NCI-H524 treated with DMSO at 0.1 percent for 48 hours (cell line): ENCODE results near the gene PDE6C.

Experiments
- DNase-seq: peaks from one replicate; lab custom pipeline; 2025; lab: John Stamatoyannopoulos, UW

PDE6C gene

DNA sequence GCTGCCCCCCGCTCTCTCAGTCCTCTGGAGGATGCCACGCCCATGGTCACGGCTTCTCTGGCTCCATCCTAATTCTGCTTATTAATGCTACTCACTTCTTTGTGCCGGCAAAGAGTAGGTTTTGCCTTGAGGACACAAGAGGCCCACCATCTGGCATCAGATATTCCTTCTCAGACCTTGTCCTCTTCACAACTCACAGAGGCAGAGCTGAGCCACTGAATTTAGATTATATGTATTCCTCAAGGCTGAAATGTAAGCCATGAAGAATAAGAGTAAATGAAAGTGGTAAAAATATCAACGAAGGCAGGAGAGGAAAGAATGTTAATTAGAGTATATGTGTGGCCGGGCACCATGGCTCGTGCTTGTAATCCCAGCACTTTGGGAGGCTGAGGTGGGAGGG lies 17.8 kb upstream of the PDE6C start:
- DNase-seq = no peak

GRCh38 chr10:93595378-93596161 lies 16.8 kb upstream of the PDE6C start:
- DNase-seq = no peak

GRCh38 chr10:93596539-93596938 lies 15.8 kb upstream of the PDE6C start:
- no peak for DNase-seq

DNA sequence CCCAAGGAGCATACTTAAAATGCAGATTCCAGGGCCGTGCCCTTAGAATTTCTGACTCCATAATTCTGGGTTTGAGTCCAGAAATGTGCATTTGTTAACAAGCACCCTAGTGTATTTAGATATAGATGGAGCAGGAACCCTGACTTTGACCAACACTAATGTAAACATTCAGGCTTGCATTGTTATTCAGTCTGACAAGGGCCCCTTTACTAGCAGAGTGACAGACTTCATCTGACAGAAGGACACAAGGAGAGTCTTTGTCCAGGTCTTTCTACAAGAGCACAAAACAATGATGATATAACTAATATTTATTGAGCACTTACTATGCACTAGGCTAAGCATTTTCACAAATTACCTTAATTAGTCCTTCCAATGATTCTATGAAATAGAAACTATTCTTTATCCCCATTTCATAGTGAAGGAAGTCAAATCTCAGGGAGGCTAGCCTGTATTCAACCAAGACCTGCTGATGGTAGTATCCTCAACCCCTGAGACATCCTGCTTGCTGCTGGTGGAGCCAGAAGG lies 15.2 kb upstream of the PDE6C start:
- no peak for DNase-seq

GRCh38 chr10:93598157-93598556 lies 14.2 kb upstream of the PDE6C start:
- no peak for DNase-seq

DNA sequence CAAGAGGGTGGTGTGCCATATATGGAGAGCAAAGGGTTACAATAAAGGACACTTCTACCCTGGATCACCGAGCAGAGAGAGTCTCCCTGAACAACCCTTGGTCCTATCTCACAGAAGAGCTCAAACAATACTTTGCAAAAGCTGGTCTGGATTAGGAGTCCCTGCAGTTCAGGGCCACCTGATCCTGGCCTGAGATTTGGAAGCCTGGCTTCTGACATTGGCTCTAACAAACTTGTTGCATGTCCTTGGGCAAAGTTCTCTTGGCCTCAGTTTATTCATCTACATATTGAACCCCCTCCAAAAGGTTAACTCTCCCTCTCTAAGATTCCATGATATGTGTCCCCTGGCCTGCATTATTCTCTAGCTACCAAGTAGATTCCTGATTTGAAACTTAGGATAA lies 13.0 kb upstream of the PDE6C start:
- DNase-seq = no peak

- DNase-seq = no peak
Observed at GRCh38 chr10:93599778-93600177, 12.6 kb upstream of the PDE6C start.

DNA sequence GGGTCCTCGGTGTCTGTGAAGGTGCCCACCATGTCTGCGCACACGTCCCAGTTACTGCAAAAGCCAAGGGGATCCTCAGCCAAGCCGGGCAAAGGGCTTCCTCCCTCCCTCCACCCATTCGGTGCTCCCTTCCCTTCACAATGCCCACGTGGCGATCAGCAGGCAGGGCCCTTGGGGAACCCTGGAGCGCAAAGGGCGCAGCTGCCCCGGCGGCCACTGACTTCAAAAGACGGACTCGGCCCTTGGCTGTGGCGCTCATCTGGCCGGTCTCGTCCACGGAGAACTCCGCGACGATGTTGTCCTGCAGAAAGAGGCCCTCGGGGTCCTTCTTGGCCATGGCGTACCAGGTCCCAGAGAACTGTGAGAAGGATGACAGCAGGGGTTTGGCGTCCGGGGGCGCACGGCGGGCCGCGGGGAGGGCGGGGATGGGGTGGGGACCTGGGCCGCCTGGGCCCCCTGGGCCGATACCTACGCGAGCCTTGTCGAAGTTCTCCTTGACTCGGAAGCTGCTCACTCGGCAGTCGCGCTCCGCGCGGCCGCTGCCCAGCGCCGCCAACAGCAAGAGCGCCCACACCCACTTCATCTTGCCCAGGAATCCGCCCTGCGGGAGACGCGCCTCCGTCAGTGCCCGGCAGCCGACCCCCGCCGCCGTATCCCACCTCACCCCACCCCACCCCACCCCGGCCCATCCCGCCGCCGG lies 11.7 kb upstream of the PDE6C start:
- no peak for DNase-seq

DNA sequence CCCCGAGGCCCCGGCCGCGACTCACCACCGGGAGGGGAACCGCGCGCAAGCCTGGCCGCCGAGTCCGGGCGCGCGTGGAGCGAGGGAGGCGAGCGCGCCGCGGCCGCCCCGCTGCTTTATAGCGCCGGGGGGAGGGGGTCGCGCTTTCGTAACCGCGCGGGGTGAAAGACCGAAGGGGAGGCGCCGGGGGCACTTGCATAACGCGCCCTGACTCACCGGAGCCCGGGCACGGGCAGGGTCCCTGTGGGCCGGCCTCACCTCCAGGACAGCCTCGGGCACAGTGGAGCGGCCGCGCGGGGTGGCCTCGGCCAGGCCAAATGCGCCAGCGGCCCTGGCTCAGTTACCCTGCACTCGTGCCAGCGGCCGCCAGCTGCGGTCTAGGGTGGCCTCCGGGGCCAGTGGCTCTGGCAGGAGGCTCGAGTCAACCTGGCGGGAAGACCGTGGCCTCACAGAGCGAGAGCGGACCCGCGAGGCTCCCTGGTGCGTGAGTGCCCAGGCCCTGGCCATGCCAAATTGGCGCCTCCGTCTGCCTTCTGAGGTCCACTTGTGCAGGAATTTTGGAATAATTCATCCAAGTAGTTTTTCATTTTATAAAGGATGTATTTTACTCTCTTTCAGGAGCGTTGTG lies 11.1 kb upstream of the PDE6C start, which contains the start of gene RBP4:
Gene RBP4 (minus strand): TSS at position 90 of the 628 bp plus-strand sequence. CDS start 207 bp downstream, outside the sequence.
- DNase-seq = no peak

DNA sequence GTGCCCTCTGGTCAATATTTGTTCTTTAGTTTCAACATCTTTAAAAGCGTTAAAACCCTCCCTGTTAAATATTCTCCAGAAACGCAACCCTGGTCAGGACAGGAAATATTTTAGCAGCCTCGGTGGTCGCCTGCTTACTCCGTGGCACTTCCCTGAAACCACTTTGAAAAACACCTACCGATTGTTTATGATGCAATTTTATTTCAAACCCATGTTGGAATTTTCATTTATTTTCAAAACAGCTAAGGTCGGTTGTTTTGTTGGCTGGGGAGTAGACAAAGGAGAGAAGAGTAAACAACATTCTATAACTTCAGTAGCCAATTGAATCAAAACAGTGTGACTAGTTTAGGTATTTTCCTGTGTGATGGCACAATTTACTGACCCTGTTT lies 10.6 kb upstream of the PDE6C start:
- DNase-seq = no peak

DNA sequence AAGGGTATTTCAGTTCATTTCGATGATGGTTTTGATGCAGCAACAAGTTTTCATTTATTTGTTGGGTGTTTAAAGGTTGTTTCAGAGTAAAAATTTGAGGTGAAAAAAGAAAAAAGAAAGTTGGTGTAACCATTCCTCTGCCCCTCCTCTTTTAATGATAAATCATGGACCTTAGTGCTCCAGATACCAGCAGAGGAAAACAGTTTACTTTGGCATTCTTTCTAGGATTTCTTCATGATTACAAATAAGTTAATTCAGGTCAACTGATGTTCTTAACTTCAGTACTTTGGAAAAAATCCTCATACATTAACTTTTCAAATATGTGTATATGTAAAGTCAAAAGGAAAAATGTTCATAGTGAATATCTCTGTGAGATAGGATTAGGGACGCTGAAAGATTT lies 9.3 kb upstream of the PDE6C start:
- DNase-seq = no peak

- DNase-seq = no peak
Observed at GRCh38 chr10:93604146-93604545, 8.2 kb upstream of the PDE6C start.

DNA sequence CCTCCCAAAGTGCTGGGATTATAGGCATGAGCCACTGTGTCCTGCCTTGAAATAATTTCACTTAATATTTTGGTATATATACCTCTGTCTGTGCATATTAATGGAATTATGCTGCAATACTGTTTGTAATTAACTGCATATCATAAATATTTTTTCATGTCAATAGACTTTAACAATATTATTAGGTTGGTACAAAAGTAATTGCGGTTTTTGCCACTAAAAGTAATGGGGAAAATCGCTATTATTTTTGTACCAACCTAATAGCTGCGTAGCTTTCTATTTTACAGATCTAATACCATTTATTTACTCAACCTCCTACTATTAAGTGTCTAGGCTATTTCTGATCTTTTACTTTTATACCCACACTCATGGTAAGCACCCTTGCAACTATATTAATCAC lies 3.9 kb upstream of the PDE6C start:
- DNase-seq = no peak

GRCh38 chr10:93613126-93613525 lies 789 bp downstream of the PDE6C start:
- no peak for DNase-seq

- DNase-seq = no peak
Observed at GRCh38 chr10:93614101-93614825, 1.9 kb downstream of the PDE6C start.

GRCh38 chr10:93615576-93616235 lies 3.4 kb downstream of the PDE6C start:
- no peak for DNase-seq

- no peak for DNase-seq
Observed at GRCh38 chr10:93620925-93621324, 8.6 kb downstream of the PDE6C start.

DNA sequence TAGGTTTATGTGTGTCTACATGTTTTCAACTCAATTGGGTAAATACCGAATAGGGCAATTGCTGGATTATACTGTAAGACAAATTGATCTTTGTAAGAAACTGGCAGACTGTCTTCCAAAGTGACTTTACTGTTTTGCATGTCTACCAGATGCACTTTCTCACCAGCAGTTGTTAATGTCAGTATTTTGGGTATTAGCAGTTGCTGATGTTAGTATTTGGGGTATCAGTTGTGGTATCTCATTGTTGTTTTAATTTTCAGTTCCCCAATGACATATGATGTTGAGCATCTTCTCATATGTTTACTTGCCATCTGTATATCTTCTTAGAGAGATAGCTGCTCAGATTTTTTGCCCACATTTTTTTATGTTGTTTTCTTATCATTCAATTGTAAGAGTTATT lies 10.6 kb downstream of the PDE6C start:
- DNase-seq = no peak

GRCh38 chr10:93628858-93629257 lies 16.5 kb downstream of the PDE6C start:
- no peak for DNase-seq

DNA sequence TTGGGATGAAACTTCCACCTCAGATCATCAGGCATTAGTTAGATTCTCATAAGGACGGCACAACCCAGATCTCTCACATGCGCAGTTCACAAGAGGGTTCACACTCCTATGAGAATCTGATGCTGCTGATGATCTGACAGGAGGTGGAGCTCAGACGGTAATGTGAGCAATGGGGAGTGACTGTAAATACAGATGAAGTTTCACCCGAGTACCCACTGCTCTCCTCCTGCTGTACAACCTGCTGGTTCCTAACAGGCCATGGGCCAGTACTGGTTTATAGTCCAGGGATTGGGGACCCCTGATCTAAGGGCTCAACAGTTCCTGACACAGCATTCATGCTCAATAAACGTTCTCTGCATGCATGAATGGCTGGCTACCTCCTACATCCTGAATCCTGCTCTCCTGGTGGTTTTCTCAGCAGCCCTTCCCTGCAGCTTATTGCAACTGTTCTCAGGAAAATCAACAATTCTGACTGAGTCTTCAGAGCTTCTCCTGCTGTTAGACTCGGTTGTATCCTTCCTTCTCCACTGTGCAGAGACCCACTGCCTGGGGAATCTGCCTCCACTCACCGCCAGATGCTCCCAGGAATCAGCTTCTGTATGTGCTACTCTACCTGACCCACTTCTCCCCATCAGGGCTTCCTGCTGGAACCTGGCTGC lies 17.4 kb downstream of the PDE6C start:
- DNase-seq = no peak
